Breast epithelium (tissue), 3 donors: ENCODE results near the gene NETO2.

Experiments
- POLR2A ChIP-seq: fragments of 450-650 bp; IDR thresholded peaks from one replicate; pipeline ENCODE4 v1.6.1; 2016; ENCODE audit warnings: antibody characterized with exemption, mild to moderate bottlenecking, moderate library complexity
- POLR2AphosphoS5 ChIP-seq, 3 donors: sonication (generic); formaldehyde crosslinking; IDR thresholded peaks; one replicate each; pipeline ENCODE4 v1.6.1; 2017; ENCODE audit warnings: antibody characterized with exemption in 3 of 3

DNA sequence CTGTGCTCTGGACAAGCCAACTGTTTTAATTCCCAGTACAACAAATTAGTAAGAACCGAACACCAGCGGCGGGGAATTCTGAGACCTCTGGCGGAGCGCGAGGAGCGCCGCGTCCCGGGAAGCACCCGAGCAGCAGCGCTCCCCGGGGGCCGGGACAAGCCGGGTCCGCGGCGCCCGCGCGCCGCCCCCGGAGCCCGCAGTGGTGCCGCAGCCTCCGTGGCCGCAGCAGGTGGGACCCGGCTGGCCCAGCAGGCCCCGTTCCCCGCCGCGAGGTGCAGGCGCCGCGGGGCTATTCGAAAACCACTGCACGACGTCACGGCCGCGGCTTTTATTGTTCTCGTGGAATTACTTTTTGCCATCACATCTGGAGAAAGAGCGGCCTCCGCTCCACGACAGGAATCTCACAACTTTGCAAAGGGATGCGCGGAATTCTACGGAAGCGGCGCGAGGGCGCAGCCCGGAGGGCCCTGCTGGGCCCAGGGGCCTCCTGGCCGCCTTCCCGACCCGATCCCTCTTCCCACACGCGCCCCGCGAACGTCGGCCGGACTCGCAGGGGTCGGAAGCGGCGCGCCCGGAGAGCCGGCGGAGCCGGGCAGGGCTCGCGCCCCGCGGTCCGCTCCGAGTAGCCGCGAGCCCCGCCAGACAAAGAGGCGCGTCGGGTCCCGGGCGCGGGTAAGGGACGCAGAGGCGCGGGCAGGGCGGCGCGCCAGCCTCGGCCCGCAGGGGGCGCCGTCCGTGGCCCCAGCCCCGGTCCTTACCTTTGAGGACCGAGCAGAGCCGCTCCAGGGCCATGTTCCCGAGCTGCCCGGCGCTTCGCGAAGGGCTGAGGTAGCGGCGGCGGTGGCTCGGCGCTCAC is 696 bp downstream of the NETO2 start:
- no peak for TF ChIP-seq POLR2A
- no peak for TF ChIP-seq POLR2AphosphoS5 (IDR thresholded peaks at IDR 0.05)
